VCaP (cell line): ENCODE data around the gene FBXW12.
A peak's percentile ranks its signal among the peaks of the same experiment; 100 is the strongest.

Experiments
- H3K27ac ChIP-seq: fragments of 450-650 bp; 2 replicates; pipeline ENCODE4 v1.5.1; 2017
- TF ChIP-seq, protein P1 (sequence below): fragments of 450-650 bp; conservative IDR thresholded peaks from 2 replicates; pipeline ENCODE4 v1.5.1; 2017; ENCODE audit warnings: mild to moderate bottlenecking, moderate library complexity

FBXW12 gene

GRCh38 chr3:48435223-48435595 is 63.2 kb downstream of the FBXW12 start:
- H3K27ac ChIP-seq: peak overlapping the region; percentile 16; the same call in 1 of the 2 replicates
- TF ChIP-seq, protein P1, sequence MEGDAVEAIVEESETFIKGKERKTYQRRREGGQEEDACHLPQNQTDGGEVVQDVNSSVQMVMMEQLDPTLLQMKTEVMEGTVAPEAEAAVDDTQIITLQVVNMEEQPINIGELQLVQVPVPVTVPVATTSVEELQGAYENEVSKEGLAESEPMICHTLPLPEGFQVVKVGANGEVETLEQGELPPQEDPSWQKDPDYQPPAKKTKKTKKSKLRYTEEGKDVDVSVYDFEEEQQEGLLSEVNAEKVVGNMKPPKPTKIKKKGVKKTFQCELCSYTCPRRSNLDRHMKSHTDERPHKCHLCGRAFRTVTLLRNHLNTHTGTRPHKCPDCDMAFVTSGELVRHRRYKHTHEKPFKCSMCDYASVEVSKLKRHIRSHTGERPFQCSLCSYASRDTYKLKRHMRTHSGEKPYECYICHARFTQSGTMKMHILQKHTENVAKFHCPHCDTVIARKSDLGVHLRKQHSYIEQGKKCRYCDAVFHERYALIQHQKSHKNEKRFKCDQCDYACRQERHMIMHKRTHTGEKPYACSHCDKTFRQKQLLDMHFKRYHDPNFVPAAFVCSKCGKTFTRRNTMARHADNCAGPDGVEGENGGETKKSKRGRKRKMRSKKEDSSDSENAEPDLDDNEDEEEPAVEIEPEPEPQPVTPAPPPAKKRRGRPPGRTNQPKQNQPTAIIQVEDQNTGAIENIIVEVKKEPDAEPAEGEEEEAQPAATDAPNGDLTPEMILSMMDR: no peak

GRCh38 chr3:48435774-48436476 is 63.9 kb downstream of the FBXW12 start:
- TF ChIP-seq, protein P1: peak; percentile 100
- H3K27ac ChIP-seq: peak overlapping the region; percentile 16; the same call in 1 of the 2 replicates

GRCh38 chr3:48436477-48436787 is 64.4 kb downstream of the FBXW12 start:
- TF ChIP-seq, protein P1: no peak
- H3K27ac ChIP-seq: peak overlapping the region; percentile 2; the same call in 1 of the 2 replicates

GRCh38 chr3:48436855-48437254 is 64.8 kb downstream of the FBXW12 start:
- peak overlapping the region; percentile 2; the same call in 1 of the 2 replicates for H3K27ac ChIP-seq
- TF ChIP-seq, protein P1: no peak

DNA sequence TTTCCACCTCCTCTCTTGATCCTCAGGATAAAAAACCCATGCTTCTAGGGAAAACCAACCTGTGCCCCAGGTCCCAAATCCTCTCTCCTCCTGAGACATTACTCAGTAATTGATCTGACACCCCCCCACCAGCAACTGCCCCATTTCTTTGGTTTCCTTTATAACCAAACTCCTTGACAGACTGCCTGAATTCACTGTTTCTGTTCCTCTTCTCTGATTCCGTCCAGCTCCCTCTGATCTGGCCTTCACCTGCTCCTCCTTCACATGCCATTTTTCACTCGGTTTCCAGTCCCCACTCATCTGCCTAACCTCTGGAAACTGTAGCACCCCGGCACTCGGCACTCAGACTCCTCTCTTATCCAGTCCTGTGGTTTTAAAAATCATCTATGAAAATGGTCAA is 65.8 kb downstream of the FBXW12 start:
- no peak overlapping the region for H3K27ac ChIP-seq
- TF ChIP-seq, protein P1: no peak

- TF ChIP-seq, protein P1: no peak
- peak within 1 kb of the TSS; percentile 95 for H3K27ac ChIP-seq
Observed at GRCh38 chr3:48439820-48440589, 68.0 kb downstream of the FBXW12 start, which contains the start of the genes CCDC51 and TMA7. CCDC51 (minus strand) TSS chr3:48440119; CDS start chr3:48435128, 4,991 bp downstream. TMA7 (plus strand) TSS chr3:48440257; CDS start chr3:48440297, 40 bp downstream.

- H3K27ac ChIP-seq: peak overlapping the region; percentile 95
- TF ChIP-seq, protein P1: no peak
Observed at GRCh38 chr3:48440590-48440958, 68.6 kb downstream of the FBXW12 start.
